ENCODE results near the gene NOXO1. TPM values are rescaled to one million over a fixed set of nuclear protein-coding genes. Genes with fewer than 3 reads are reported as not detected.
A peak's percentile ranks its signal among the peaks of the same experiment; 100 is the strongest.
"Not testable (repeated sequence)": the region's sequence is repeated elsewhere in the genome, so short reads cannot be mapped to it uniquely, and the experiment has no call there.

Gene NOXO1
- total RNA-seq, 2 donors from 2014 or later, result not detected

DNA sequence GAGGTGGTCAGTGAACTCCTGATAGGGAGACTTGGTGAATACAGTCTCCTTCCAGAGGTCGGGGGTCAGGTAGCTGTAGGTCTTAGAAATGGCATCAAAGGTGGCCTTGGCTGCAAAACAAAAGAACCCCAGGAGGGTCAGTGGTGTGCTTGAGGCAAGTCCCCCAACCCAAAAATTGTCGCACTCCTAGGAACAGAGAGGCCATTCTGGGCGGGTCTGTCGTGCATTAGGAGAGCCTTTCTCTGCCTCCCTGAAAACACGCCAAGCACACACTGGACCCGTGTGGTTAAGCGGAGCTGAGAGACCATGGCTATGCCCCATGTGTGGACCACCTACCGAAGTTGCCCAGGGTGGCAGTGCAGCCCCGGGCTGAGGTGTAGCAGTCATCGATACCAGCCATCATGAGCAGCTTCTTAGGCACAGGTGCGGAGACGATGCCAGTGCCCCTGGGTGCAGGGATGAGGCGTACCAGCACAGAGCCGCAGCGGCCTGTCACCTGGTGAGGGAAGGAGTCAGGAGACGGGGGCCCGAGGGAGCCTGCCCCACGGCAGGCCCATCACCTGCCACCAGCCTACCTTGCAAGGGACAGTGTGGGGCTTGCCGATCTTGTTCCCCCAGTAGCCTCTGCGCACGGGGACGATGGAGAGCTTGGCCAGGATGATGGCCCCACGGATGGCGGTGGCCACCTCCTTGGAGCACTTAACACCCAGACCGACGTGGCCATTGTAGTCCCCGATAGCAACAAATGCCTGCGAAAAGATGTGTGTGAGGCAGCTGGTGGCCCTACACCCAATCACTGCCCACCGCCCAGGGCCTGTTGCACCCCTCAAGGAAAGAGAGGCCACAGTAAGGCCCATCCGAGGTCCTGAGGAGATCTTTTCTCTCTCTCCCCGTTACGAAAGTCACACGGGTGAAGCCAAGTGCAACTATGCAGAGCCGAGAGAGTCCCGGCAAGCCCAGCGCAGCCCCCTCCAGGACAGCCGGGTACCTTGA, 18.8 kb downstream of the NOXO1 start:
- Mint-ChIP-seq H3K27ac (peak overlapping the region; percentile 94 to 95), H3K4me1 (ENCODE audit: low read depth in 2 of 2) (peaks cover 28 to 41% of the 10 kb centered on the region in 2 donors), H3K4me3 (peak overlapping the region; percentile 100), H3K36me3 (peaks cover 19% of the 10 kb centered on the region)
- DNase-seq (ENCODE audit: low spot score); H3K9me3 Mint-ChIP-seq; ATAC-seq; H3K27me3 Mint-ChIP-seq: not testable (repeated sequence)

DNA sequence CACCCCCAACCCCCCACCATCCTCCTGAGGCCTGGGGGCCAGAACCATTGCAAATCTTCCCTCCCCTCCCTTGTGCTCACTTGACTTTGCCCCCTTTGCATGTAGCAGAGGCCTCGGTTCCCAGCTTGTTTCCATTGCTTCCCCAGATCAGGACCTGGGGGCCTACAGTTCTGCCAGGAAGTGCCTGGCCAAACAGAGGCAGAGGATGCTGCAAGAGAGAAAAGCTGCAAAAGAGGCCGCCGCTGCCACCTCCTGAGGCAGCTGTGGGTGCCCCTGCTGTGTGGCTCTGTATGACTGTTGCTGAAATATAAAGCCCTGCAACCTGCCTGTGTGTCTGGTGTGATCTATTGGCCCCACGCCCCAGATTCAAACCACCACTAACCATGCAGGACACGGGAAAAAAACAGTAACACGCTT, 19.6 kb downstream of the NOXO1 start:
- Mint-ChIP-seq H3K4me3 (peak overlapping the region; percentile 100), H3K36me3 (peaks cover 19% of the 10 kb centered on the region), H3K27me3 (no peaks in the 10 kb centered on the region), H3K4me1 (ENCODE audit: low read depth in 2 of 2) (peaks cover 28 to 41% of the 10 kb centered on the region in 2 donors), H3K9me3 (no peaks in the 10 kb centered on the region), H3K27ac (peak overlapping the region; percentile 94 to 95)
- DNase-seq (ENCODE audit: low spot score) (no peak), ATAC-seq (no peak)

GRCh38 chr16:1960665-1961630, 20.3 kb downstream of the NOXO1 start:
- H3K4me1 Mint-ChIP-seq (ENCODE audit: low read depth in 2 of 2), result peaks cover 28 to 41% of the 10 kb centered on the region in 2 donors
- peak overlapping the region; percentile 100 for H3K4me3 Mint-ChIP-seq
- H3K36me3 Mint-ChIP-seq, result peaks cover 19% of the 10 kb centered on the region
- no peaks in the 10 kb centered on the region for H3K9me3 Mint-ChIP-seq
- no peaks in the 10 kb centered on the region for H3K27me3 Mint-ChIP-seq
- DNase-seq (ENCODE audit: low spot score), result no peak
- ATAC-seq, result peak in 1 of 2 donors; percentile 2
- H3K27ac Mint-ChIP-seq, result peak overlapping the region; percentile 89 to 94

- H3K4me1 Mint-ChIP-seq (ENCODE audit: low read depth in 2 of 2), result peaks cover 28 to 32% of the 10 kb centered on the region in 2 donors
- H3K9me3 Mint-ChIP-seq, result no peaks in the 10 kb centered on the region
- H3K36me3 Mint-ChIP-seq, result peaks cover 19% of the 10 kb centered on the region
- DNase-seq (ENCODE audit: low spot score) (peak; percentile 95), ATAC-seq (peak; percentile 89 to 96)
- H3K27me3 Mint-ChIP-seq, result no peaks in the 10 kb centered on the region
- peak within 1 kb of the TSS; percentile 89 to 94 for H3K27ac Mint-ChIP-seq
- peak within 1 kb of the TSS; percentile 100 for H3K4me3 Mint-ChIP-seq
These were observed 21.8 kb downstream of the NOXO1 start, which contains the start of gene NDUFB10 for GRCh38 chr16:1959269-1960039. Gene NDUFB10, plus strand, starts transcription at chr16:1959538. Its CDS starts 87 bp downstream, at chr16:1959625.

- DNase-seq (ENCODE audit: low spot score), result no peak
- Mint-ChIP-seq H3K4me1 (ENCODE audit: low read depth in 2 of 2) (peaks cover 24 to 27% of the 10 kb centered on the region in 2 donors), H3K36me3 (peaks cover 16% of the 10 kb centered on the region), H3K9me3 (no peaks in the 10 kb centered on the region), H3K4me3 (peak overlapping the region; percentile 100), H3K27me3 (no peaks in the 10 kb centered on the region), H3K27ac (peak overlapping the region in 1 of 2 donors; percentile 94)
- peak in 1 of 2 donors; percentile 1 for ATAC-seq
These were observed 22.5 kb downstream of the NOXO1 start for GRCh38 chr16:1958715-1959268.

GRCh38 chr16:1958143-1958491, 23.2 kb downstream of the NOXO1 start:
- not testable (repeated sequence) for H3K9me3 Mint-ChIP-seq; ATAC-seq; H3K4me3 Mint-ChIP-seq; H3K36me3 Mint-ChIP-seq; H3K27ac Mint-ChIP-seq; H3K27me3 Mint-ChIP-seq; DNase-seq (ENCODE audit: low spot score)
- peaks cover 18 to 23% of the 10 kb centered on the region in 2 donors for H3K4me1 Mint-ChIP-seq (ENCODE audit: low read depth in 2 of 2)

DNA sequence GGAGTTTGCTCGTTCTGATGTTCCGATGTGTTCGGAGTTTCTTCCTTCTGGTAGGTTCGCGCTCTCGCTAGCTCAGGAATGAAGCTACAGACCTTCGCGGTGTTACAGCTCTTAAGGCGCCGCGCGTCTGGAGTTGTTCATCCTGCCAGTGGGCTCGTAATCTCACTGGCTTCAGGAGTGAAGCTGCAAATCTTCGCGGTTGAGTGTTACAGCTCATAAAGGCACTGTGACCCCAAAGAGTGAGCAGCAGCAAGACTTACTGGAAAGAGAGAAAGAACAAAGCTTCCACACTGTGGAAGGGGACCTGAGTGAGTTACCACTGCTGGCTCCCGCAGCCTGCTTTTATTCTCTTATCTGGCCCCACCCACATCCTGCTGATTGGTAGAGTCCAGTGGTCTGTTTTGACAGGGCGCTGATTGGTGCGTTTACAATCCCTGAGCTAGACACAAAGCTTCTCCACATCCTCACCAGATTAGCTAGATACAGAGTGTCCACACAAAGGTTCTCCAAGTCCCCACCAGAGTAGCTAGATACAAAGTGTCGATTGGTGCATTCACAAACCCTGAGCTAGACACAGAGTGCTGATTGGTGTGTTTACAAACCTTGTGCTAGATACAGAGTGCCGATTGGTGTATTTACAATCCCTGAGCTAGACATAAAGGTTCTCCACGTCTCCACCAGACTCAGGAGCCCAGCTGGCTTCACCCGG, 23.7 kb downstream of the NOXO1 start:
- not testable (repeated sequence) for H3K9me3 Mint-ChIP-seq; H3K27ac Mint-ChIP-seq; ATAC-seq; DNase-seq (ENCODE audit: low spot score); H3K27me3 Mint-ChIP-seq; H3K4me3 Mint-ChIP-seq; H3K36me3 Mint-ChIP-seq
- peaks cover 14 to 20% of the 10 kb centered on the region in 2 donors for H3K4me1 Mint-ChIP-seq (ENCODE audit: low read depth in 2 of 2)

- no peaks in the 10 kb centered on the region for H3K36me3 Mint-ChIP-seq
- ATAC-seq (no peak), DNase-seq (ENCODE audit: low spot score) (no peak)
- no peak overlapping the region for H3K27ac Mint-ChIP-seq
- H3K27me3 Mint-ChIP-seq, result no peaks in the 10 kb centered on the region
- H3K4me1 Mint-ChIP-seq (ENCODE audit: low read depth in 2 of 2), result no peaks in the 10 kb centered on the region
- H3K4me3 Mint-ChIP-seq, result no peak overlapping the region
- H3K9me3 Mint-ChIP-seq, result no peaks in the 10 kb centered on the region
These were observed 27.5 kb downstream of the NOXO1 start for GRCh38 chr16:1953734-1954133.

- Mint-ChIP-seq H3K9me3 (no peaks in the 10 kb centered on the region), H3K27me3 (no peaks in the 10 kb centered on the region), H3K4me1 (ENCODE audit: low read depth in 2 of 2) (no peaks in the 10 kb centered on the region), H3K27ac (no peak overlapping the region), H3K36me3 (no peaks in the 10 kb centered on the region), H3K4me3 (no peak overlapping the region)
- no peak for ATAC-seq
- DNase-seq (ENCODE audit: low spot score), result no peak
These were observed 30.7 kb downstream of the NOXO1 start for GRCh38 chr16:1950559-1950958.

DNA sequence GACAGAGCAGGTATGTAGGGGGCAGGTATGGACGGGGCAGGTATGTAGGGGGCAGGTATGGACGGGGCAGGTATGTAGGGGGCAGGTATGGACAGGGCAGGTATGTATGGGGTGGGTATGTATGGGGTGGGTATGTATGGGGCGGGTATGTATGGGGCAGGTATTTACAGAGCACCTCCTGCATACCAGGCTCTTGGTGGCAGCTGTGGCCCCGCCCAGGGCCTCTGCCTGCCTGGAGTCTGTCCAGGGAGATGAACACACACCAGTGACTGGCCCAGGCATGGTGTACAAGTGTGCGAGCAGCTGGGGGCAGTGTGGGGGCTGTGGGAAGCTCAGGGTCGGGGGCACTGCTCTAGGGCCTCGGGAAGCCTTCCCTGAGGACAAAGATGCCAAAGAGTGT, 31.2 kb downstream of the NOXO1 start:
- H3K9me3 Mint-ChIP-seq, result no peaks in the 10 kb centered on the region
- no peak overlapping the region for H3K27ac Mint-ChIP-seq
- H3K36me3 Mint-ChIP-seq, result no peaks in the 10 kb centered on the region
- ATAC-seq, result no peak
- no peak for DNase-seq (ENCODE audit: low spot score)
- no peak overlapping the region for H3K4me3 Mint-ChIP-seq
- no peaks in the 10 kb centered on the region for H3K4me1 Mint-ChIP-seq (ENCODE audit: low read depth in 2 of 2)
- no peaks in the 10 kb centered on the region for H3K27me3 Mint-ChIP-seq

GRCh38 chr16:1949507-1949906, 31.8 kb downstream of the NOXO1 start:
- no peak for ATAC-seq

GRCh38 chr16:1947369-1947670, 33.9 kb downstream of the NOXO1 start:
- H3K4me3 Mint-ChIP-seq, result no peak overlapping the region
- peaks cover 10 to 17% of the 10 kb centered on the region in 2 donors for H3K4me1 Mint-ChIP-seq (ENCODE audit: low read depth in 2 of 2)
- no peak overlapping the region for H3K27ac Mint-ChIP-seq
- no peaks in the 10 kb centered on the region for H3K27me3 Mint-ChIP-seq
- DNase-seq (ENCODE audit: low spot score) (no peak), ATAC-seq (no peak)
- H3K9me3 Mint-ChIP-seq, result no peaks in the 10 kb centered on the region
- H3K36me3 Mint-ChIP-seq, result no peaks in the 10 kb centered on the region

More at GRCh38 chr16:1949507-1949906, 31.8 kb downstream of the NOXO1 start:
- DNase-seq (ENCODE audit: low spot score), result no peak
- Mint-ChIP-seq H3K27me3 (no peaks in the 10 kb centered on the region), H3K36me3 (no peaks in the 10 kb centered on the region), H3K27ac (no peak overlapping the region), H3K4me1 (ENCODE audit: low read depth in 2 of 2) (peaks cover under 1 to 2% of the 10 kb centered on the region in 2 donors), H3K4me3 (no peak overlapping the region), H3K9me3 (no peaks in the 10 kb centered on the region)
